NCI-H2171 (cell line): Measurements from ENCODE around the gene CTXN1.

Source experiments
- DNase-seq: peaks from one replicate; lab custom pipeline; 2025; lab: John Stamatoyannopoulos, UW

CTXN1 gene

GRCh38 chr19:7914099-7914498 is 11.8 kb downstream of the CTXN1 start:
- DNase-seq = no peak

- no peak for DNase-seq
Observed at GRCh38 chr19:7913652-7914051, 12.3 kb downstream of the CTXN1 start.

GRCh38 chr19:7912697-7913564 is 13.0 kb downstream of the CTXN1 start:
- DNase-seq = no peak

GRCh38 chr19:7912144-7912696 is 13.7 kb downstream of the CTXN1 start:
- no peak for DNase-seq

DNA sequence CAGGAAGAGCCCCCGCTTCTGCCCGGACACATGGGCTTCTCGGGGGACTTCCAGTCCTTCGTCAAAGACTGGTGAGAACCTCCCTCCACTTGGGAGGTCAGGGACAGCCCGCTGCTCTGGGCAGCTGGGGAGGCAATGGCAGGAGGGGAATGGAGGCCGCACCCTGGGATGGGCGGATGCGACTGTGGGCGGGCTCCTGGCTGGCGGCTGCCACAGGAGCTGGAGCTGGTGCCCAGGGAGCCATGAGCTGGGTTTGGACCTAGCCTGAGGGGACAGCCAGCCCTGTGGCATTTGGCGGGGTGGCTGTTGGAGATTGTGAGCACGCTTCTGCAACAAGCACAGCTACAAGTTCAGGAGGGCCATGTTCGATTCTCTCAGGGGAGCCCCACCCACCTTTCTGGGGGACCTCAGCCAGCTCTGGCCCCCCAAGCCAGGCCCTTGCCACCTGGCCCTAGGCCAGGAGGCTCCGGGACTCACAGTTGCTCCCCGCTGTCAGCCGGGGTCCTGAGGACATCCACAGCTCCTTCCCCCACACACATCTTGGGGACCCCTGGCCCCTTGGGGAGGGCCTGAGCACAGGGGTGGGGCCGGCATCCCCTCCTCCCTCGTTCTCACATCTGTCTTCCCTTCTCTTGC is 14.3 kb downstream of the CTXN1 start:
- no peak for DNase-seq

- DNase-seq = no peak
Observed at GRCh38 chr19:7910321-7911161, 15.4 kb downstream of the CTXN1 start.

DNA sequence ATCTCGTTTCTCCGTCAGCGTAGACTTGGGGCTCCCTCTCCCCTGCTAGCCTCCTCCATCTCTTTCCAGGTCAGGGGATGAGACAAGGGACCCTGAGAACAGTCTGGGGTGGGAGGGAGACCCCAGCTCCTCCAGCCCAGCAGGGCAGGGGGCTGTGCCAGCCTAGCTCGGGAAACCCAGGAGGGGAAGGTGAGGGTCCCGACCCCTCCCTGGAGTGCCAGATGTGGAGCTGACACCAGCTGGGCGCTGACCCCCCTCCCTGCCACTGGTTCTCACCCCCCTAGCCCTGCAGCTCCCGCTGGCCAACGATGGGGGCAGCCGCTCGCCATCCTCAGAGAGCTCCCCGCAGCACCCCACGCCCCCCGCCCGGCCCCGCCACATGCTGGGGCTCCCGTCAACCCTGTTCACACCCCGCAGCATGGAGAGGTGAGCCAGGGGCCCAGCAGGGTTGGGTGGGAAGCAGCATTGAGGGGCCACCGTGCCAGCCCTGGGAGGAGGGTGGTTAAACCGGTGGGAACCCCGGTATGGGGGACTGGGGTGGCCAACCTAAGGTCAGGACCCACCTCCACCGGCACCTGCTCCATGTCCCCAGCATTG is 16.4 kb downstream of the CTXN1 start:
- DNase-seq = no peak

GRCh38 chr19:7908742-7909461 is 17.0 kb downstream of the CTXN1 start:
- no peak for DNase-seq

DNA sequence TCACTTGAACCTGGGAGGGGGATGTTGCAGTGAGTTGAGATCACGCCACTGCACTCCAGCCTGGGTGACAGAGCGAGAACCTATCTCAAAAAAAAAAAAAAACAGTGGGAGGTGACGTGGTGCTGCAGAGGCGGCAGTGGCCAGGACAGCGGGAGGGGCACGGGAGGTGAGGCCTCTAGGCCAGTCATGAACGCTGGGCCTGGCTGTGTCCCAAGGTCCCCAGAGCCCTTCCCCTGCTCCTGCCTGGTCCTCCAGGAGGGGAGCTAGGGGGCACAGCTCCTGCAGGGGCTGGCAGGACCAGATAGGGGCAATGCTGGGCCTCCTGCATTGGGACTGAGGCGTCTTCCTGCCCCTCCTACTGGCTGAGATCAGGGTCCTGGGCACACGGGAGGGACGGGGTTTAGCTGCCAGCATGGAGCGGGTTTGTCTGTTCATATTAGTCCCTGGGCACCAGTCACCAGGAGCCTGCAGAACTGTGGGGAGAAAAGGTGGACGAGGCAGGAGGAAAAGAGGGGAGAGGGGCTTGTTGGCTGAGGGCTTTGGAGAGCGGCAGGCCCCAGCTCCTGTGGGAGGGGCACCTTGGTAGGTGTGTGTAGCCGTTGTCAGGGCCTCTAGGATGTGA is 17.7 kb downstream of the CTXN1 start:
- DNase-seq = no peak

DNA sequence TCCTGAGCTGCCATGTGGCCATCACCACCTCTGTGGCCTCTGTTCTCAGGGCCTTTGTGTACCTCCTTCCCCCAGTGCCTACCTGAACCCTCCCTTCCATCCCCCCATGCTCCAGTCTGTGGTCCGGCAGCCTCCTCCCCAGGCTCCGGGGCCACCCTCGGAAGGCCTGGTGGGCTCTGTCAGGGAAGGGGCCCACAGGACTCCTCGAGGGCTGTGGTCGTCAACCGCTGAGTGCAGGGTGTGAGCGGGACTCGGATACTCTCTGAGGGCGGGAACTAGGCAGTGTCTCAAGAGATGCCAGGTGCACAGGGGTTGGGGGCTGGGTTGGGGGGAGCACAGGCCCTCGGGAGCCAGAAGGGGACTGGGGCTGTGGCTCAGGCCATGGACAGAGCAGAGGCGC is 18.4 kb downstream of the CTXN1 start:
- DNase-seq = no peak

- DNase-seq = no peak
Observed at GRCh38 chr19:7907122-7907521, 18.8 kb downstream of the CTXN1 start.

GRCh38 chr19:7905859-7906258 is 20.1 kb downstream of the CTXN1 start:
- DNase-seq = no peak

DNA sequence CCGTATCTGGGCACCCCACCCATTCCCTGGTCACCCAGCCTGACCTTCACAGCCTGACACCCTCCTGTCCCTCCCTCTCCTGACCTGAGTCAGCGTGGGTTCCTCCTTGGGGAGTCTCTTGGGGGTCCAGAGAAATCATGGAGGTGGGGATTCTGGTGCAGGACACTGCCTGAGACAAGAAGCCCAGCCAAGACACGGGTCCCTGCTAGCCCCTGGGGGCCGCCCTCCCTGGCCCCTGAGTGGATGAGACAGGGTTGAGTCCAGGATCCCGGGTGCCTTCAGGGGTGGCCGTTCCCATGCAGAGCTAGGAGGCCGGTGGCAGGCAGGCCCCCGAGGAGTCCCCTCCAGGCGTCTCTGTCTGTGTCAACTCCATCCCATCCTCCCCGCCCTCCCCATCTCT is 20.7 kb downstream of the CTXN1 start:
- no peak for DNase-seq

- DNase-seq = peak; percentile 49
Observed at GRCh38 chr19:7904074-7905020, 21.6 kb downstream of the CTXN1 start.

DNA sequence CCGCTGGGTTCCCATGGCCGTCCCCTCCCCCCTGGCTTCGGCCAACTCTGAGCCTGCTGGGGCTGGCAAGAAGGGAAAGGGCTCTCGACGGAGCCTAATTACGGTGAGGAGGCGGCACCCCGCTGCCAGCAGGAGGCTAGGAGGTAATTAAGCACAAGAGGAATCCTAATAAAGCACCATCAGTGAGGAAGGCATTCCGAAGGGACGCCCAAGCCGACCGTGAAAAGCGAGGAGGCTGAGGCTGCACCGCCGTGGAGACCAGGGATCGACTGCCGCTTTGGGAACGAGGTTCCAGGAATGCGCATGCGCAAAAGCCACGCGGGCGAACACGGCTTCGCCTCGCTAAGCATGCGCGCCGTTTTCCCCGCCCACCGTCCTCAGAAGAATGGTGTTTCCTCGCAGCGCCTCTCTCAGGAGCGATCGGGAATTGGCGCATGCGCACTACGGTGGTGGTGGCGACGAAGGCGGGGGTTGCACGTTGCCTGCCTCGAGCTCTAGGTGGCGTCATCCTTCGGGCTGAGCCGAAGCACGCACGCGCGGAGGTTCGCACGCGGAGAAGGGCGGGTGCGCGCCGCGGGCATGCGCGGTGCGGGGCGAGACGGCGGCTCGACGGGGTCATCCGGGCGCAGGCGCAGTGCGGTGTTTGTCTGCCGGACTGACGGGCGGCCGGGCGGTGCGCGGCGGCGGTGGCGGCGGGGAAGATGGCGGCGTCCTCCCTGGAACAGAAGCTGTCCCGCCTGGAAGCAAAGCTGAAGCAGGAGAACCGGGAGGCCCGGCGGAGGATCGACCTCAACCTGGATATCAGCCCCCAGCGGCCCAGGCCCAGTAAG is 22.5 kb downstream of the CTXN1 start, which contains the start of gene MAP2K7:
MAP2K7 (plus strand) TSS at position 634 of the 830 bp plus-strand sequence; CDS start at position 702, 68 bp downstream.
- peak; percentile 99 for DNase-seq

- no peak for DNase-seq
Observed at GRCh38 chr19:7902796-7903243, 23.1 kb downstream of the CTXN1 start.

GRCh38 chr19:7901337-7901736 is 24.6 kb downstream of the CTXN1 start:
- DNase-seq = no peak

- DNase-seq = no peak
Observed at GRCh38 chr19:7900931-7901330, 25.0 kb downstream of the CTXN1 start.
